Activated CD4-positive, CD25-positive, alpha-beta regulatory T cell treated with anti-CD3 and anti-CD28 coated beads, Interleukin-2, amount 50 U/mL, for 72 hours (primary cell): ENCODE measurements around the gene RBM17.
A peak's percentile ranks its signal among the peaks of the same experiment; 100 is the strongest.
"Not testable (repeated sequence)": the region's sequence is repeated elsewhere in the genome, so short reads cannot be mapped to it uniquely, and the experiment has no call there.

ENCODE experiments used
- DNase-seq: peaks from one replicate; pipeline ENCODE4 v3.0.0; 2021

The RBM17 gene

DNA sequence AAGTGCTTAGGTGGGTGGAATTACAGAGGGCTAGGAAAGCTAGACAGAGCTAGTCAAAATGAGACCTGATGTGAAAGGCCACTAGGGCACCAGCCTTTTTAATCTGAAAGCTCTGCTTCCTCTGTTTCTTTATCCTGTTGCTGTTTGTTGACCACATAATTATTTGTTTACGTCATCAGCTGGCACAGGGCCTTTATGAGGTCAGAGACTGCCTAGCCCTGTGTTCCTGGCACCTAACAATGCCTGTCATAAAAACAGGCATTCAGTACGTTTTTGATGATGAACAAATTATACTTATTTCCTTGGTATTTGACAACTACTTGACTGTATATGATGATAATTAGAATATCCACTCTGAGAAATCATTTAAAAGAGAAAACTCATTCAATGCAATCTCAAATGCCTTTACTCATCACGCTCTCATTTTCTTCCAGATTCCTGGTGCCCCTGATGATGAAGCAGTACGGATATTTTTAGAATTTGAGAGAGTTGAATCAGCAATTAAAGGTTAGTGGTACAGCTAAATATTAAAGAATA, 26.0 kb downstream of the RBM17 start:
- no peak for DNase-seq

- DNase-seq, result no peak
These were observed 26.6 kb downstream of the RBM17 start for GRCh38 chr10:6115411-6115810.

DNA sequence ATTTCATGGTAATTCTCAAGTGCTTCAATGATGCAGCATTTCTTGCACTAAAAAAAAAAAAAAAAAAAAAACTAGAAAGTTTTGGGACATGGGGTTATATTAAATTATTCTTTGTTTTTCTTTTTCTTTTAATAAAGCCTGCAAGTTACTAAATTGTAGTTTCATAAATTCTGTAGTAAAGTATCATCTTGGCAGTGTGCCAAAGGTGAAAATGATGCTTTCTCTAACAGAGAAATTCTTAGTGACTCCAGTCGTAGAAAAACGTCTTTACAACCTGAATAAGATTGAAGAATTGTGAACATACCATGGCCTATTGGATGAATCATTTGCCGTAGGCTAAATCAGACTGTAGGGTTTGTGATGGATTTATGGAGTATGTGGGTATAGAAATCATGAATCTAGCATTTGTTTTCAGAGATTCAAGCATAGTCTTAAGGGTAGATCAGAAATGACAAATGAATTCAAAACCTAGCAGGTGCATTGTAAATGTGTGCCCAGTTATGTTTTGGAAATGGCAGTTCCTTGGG, 27.1 kb downstream of the RBM17 start:
- no peak for DNase-seq

- no peak for DNase-seq
These were observed 28.0 kb downstream of the RBM17 start for GRCh38 chr10:6116806-6117205.

DNA sequence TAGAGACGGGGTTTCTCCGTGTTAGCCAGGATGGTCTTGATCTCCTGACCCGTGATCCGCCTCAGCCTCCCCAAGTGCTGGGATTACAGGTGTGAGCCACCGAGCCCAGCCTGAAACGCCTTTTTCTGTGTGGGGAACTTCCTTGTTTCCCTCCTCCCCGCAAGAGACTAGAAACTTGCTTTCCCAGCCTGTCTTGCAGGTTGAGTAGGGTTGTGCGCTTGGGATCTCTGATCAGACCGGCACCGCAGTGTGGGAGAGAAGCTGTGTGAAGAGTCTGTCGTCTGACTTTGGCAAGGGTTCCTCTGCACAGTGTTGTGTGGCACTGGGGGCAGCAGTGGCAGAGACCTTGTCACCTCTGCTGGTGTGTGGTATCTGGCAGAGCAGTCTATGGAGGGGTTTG, 28.9 kb downstream of the RBM17 start:
- no peak for DNase-seq

DNA sequence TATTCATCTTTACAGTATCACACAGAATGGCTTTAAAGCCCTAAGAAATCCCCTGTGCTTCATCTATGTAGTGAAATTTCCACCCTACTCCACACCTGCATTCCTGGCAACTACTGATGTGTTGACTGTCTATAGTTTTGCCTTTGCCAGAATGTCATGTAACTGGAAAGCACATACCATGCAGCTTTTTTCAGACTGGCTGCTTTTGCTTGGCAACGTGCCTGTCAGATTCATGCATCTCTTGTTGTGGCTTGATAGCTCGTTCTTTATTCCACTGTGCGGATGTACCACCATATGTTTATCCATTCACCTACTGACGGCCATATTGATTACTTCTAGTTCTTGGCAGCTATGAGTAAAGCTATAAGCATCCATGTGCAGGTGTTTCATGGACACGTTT, 30.6 kb downstream of the RBM17 start:
- no peak for DNase-seq

DNA sequence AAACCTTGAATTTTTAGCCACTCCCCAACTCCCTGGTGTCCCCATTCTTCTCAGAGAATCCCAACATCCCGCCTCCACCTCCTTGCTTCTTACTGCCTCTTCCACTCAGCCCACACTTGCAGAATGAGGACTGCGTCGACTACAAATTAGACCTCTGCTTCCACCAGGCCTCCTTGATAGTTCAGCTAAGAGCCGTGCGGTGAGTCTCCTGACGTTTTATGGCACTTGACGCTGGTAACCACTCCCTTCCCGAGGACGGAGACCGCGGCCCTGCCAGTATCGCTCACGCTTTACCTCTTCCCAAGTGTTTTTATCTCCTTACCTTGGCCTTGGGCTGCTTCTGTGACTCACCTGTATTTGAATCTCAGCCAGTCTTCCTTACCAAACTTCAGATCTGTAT, 31.1 kb downstream of the RBM17 start:
- DNase-seq, result no peak

GRCh38 chr10:6120691-6121090, 31.9 kb downstream of the RBM17 start:
- no peak for DNase-seq

DNA sequence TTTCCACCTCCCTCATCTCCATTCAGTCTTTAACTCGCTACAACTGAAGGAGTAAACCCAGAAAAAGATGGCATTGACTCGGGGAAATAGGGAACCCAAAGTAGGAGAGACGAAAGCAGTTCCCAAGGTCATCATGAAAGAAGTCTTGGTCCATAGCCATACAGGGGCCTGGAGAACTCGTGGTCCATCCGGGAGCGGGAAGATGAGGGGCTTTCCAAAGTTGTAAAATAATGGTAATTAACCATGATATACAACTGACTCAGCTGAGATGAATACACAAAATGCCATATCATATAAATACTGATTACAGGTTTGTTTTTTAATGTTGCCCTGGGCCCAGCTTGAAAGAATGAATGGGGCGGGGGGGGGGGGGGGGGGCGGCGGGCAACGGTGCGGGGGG, 32.3 kb downstream of the RBM17 start:
- DNase-seq, result no peak

DNA sequence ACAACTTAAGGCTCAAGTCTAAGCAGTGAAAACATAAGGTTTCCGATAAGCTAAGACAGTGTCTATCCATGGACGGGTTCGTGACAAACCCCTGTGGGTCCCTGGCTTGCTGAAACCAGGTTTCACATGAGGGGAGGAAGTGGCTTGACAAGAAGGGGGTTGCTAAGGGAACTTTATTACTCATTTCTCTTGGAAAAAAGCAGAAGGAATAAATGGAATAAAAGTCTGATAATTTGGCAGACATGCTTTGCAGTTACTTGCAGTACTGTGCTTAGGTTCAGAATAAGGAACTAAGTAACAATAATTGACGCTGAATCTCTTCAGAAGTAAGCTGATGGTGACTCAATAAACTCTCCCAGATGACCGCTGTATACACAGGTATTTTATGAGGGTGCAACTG, 34.7 kb downstream of the RBM17 start:
- no peak for DNase-seq

GRCh38 chr10:6124666-6125065, 35.8 kb downstream of the RBM17 start:
- no peak for DNase-seq

DNA sequence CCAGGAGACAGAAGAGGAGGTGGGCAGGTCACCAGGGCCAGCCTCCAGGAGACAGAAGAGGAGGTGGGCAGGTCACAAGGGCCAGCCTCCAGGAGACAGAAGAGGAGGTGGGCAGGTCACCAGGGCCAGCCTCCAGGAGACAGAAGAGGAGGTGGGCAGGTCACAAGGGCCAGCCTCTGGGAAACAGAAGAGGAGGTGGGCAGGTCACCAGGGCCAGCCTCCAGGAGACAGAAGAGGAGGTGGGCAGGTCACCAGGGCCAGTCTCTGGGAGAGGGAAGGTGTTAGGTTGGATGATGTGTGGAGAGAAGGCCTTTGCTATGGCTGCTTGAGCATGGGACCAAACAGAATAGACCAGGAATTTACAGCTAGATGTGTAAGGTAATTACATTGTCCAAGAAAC, 38.6 kb downstream of the RBM17 start:
- DNase-seq, result not testable (repeated sequence)

DNA sequence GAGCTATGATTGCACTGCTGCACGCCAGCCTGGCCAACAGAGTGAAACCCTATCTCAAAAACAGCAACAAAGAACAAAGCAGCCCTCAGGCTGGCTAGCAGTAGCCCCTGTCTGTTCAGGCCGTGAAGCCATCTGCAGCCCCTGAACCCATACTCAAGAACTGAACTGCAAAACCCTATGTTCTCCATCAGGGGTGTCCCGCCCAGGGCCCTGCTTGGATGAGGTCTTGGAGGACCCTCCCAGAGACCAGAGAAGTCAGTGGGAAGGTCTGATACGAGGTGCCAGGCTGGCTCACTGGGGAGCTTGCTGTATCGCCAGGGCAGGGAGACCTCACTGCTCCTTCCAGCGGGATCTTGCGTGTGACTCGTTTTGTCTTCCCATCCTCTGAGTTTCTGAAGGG, 39.3 kb downstream of the RBM17 start:
- no peak for DNase-seq

GRCh38 chr10:6128591-6129251, 39.9 kb downstream of the RBM17 start:
- DNase-seq, result no peak

DNA sequence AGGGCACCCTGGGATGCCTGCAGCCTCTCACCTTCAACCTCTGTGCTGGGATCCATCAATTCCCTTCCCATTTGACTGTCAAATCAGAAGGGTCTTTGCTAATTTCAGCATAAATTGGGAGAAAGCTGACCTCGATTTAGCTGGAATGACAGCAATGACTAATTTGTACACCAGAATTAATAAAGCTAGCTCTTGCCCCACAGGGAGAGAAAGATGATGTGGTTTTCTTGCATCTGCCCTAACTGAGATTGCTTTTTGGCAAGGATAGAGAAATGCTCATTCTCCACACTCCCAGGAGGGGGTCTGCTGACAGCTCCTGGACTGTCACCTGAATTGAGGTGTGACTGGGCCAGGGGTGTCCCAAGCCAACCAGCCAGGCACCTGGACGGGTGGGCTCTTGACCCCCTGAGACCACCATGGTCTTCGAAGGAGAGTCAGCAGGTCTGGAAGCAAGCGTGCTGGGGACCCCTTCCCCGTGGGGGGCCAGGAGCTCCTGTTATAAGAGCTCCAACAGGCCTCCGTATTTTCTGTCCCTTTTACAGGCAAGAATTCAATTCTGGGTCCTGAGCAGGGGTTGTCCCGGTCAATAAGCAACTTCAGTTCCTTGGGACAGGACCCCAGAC, 42.1 kb downstream of the RBM17 start:
- no peak for DNase-seq

DNA sequence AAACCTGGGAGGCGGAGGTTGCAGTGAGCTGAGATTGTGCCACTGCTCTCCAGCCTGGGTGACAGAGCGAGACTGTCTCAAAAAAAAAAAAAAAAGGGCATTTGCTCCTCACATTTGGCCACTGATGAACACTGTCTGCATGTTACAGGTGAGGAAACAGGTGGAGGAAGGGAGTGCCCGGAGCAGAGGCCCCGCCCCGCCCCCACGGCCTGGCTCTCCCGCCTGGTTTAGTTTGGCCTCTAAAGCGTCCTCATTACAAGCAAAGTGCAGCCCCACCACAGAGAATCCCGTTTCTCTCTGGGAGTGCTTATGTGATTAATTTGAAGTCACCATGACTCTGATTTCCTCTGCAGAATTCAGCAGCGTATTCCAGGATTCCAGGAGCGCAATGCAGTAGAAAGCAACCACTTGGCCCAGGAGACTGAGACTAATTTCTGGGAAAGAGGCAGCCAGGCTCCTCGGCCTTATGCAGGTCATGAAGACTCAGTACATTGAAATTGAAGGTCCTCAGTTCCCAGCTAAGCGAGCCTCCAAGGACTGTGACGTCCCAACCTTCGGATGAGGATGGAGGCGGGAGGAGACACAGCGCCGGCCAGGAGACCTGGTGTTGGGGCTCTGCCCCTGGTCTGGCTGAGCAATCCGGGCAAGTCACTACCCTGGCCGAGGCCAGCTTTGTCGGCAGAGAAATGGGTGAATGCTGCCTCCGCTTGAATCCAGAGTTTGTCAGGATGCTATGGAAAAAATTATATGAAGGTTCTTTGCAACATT, 44.7 kb downstream of the RBM17 start:
- no peak for DNase-seq

DNA sequence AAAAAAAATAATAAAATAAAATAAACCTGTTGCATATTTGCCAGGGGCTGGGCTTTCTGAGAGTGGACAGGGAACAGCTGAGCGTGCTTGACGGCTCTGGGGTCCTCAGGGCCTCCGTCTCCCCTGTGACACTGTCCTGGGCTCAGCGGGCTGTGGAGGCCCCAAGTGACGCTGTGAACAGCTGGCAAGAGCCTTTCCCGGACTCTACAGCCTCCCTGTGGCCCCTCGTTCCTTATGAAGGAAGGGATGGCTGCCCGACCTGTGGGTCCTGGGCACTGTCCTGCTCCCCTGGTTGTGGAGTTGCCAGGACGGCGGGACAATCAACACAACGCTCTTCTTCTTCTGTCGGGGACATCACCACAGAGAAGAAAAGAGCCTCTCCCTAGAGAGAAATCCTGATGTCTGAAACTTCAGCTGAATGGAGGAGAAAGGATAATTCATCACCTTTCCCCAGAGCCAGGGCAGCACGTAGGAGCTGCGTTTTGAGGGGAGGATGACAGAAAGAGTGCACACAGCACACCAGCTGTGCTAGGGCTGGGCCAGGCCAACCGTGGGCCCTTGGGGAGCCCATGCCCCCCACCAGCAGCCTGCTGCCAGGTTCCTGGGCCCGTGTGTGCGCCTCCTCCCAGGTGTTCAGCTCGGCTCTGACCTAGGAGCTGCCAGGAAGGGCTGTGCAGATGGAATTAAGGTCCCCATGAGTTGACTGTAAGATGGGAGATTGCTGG, 45.4 kb downstream of the RBM17 start:
- DNase-seq, result no peak

DNA sequence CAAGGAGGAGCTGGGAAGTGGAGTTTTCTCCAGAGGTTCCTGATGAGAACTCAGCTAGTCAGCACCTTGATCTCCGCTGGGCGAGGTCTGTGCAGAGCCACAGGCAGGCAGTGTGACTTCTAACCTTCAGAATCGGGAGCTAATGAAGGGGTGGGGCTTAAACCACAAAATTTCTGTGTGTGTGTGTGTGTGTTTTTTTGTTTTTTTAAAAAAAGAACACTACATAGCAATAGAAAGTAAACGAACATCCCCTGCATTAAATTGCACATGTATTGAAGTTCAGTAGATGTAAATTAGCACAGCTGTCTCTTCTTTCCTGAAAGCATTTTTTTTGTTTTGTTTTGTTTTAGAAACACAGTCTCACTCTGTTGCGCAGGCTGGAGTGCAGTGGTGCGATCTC, 46.2 kb downstream of the RBM17 start:
- DNase-seq, result no peak

GRCh38 chr10:6135589-6136168, 46.8 kb downstream of the RBM17 start:
- no peak for DNase-seq

DNA sequence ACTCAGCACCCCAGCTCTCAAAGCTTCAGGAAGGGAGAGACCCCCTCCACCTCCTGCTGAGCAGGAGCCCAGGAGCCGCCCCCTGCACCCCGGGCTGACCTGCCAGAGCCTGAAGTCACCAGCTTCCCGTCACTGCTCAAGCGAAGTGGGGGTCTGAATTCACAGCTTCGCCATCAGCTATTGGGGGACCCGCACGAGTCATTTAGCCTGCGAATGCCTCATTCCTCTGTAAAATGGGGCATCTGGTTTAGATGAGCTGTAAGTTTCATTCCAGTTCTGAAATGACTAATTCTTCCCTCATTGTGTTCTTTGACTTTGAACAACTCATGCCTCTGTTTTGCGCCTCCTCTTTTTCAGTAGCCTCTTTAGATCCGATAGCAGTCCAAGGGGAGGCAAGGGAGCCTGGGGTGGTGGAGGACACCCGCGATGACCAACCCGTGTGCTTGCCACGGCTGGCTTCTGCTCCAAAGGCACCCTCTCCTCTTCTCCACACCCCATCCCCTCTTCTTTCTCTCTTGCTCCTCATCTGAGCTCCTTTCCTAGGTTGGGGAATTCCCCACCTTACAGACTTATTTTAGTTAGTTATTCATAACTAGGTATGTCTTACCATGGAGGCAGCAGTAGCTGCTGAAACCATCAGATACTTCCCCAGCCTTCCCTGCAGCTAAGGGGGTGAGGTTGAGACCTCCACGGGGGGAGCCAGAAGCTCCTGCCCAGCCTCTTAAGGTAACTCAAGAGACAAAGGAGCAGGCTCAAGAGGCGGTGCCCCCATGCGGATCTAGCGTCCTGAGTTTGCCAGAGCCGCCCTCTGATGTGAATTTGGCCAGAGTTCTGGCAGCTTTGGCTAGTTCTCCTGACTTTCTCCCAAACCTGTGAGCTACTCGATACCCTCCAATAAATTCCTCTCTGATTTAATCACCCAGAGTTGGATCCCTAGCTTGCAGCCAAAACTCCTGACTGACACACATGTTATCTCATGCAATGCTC, 47.7 kb downstream of the RBM17 start:
- DNase-seq, result peak; percentile 49

DNA sequence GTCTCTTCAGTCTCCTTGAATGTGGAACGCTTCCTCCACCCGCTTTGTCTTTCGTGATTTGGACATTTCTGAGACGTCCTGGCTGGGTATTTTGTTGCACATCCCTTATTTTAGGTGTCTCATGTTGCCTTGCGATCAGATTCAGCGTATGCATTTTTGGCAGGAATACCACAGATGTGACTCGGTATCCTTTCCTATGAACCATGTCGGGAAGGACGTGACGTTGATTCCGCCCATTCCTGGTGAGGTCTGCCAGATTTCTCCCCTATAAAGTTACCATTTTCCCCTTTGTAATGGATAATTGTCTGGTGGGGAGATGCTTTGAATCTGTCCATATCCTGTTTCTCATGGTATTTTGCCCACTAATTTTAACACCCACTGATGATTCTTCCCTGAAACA, 49.6 kb downstream of the RBM17 start:
- no peak for DNase-seq
